ENCODE measurements around the gene ZNF750.
A peak's percentile ranks its signal among the peaks of the same experiment; 100 is the strongest.

ZNF750 gene

DNA sequence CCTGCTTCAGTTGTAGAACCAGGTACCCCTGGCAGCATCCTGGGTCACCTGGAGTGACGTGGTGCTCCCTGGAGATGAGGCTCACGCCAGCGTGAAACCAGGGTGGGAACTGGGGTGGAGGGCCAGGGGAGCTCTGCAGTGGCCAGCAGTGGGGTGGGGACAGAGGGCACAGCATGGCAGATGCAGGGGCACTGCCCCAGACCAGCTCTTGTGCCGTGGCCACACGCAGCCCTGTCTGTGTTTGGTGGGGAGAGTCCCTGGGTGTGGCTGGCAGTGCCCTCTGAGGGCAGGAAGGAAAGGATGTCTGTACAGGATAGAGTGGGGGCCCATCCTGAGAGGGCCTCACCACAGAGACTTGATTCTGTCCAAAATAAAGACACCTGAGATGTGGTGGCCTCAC lies 24.5 kb downstream of the ZNF750 start:
- TF ChIP-seq SIN3A (IDR thresholded peaks at IDR 0.05; ENCODE audit: borderline replicate concordance, insufficient read depth, low read length) (no peak), TAF1 (IDR thresholded peaks at IDR 0.05; ENCODE audit: borderline replicate concordance, insufficient read depth, low read length) (no peak), FOXP2 (optimal IDR thresholded peaks at IDR 0.05; ENCODE audit: borderline replicate concordance, extremely low read depth, extremely low read length, insufficient read depth) (no peak), POLR2AphosphoS5 (IDR thresholded peaks at IDR 0.05; ENCODE audit: low read depth, low read length) (no peak)
- TF ChIP-seq, protein P1, sequence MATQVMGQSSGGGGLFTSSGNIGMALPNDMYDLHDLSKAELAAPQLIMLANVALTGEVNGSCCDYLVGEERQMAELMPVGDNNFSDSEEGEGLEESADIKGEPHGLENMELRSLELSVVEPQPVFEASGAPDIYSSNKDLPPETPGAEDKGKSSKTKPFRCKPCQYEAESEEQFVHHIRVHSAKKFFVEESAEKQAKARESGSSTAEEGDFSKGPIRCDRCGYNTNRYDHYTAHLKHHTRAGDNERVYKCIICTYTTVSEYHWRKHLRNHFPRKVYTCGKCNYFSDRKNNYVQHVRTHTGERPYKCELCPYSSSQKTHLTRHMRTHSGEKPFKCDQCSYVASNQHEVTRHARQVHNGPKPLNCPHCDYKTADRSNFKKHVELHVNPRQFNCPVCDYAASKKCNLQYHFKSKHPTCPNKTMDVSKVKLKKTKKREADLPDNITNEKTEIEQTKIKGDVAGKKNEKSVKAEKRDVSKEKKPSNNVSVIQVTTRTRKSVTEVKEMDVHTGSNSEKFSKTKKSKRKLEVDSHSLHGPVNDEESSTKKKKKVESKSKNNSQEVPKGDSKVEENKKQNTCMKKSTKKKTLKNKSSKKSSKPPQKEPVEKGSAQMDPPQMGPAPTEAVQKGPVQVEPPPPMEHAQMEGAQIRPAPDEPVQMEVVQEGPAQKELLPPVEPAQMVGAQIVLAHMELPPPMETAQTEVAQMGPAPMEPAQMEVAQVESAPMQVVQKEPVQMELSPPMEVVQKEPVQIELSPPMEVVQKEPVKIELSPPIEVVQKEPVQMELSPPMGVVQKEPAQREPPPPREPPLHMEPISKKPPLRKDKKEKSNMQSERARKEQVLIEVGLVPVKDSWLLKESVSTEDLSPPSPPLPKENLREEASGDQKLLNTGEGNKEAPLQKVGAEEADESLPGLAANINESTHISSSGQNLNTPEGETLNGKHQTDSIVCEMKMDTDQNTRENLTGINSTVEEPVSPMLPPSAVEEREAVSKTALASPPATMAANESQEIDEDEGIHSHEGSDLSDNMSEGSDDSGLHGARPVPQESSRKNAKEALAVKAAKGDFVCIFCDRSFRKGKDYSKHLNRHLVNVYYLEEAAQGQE (IDR thresholded peaks at IDR 0.05; ENCODE audit: insufficient read depth in 1 of 2, low read depth in 2 of 2, low read length in 2 of 2), result no peak

DNA sequence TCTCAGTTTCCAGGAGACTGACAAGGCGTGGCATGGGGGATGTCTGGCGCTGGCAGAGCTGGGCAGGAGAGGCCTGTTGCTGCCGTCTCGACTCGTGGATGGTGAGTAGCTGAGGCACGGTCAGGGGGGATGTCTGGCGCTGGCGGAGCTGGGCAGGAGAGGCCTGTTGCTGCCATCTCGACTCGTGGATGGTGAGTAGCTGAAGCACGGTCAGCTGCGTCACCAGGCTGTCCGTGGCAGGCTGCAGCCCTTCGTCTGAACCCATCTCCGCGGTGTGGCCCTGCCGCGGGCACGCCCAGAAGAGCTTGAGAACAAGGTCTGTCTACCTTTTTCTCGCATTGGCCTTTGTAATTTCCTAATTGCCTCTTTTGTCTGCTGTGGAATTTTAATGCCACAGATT lies 25.0 kb downstream of the ZNF750 start:
- TF ChIP-seq, protein P1 (IDR thresholded peaks at IDR 0.05; ENCODE audit: insufficient read depth in 1 of 2, low read depth in 2 of 2, low read length in 2 of 2), result no peak
- no peak for TF ChIP-seq POLR2AphosphoS5 (IDR thresholded peaks at IDR 0.05; ENCODE audit: low read depth, low read length)

DNA sequence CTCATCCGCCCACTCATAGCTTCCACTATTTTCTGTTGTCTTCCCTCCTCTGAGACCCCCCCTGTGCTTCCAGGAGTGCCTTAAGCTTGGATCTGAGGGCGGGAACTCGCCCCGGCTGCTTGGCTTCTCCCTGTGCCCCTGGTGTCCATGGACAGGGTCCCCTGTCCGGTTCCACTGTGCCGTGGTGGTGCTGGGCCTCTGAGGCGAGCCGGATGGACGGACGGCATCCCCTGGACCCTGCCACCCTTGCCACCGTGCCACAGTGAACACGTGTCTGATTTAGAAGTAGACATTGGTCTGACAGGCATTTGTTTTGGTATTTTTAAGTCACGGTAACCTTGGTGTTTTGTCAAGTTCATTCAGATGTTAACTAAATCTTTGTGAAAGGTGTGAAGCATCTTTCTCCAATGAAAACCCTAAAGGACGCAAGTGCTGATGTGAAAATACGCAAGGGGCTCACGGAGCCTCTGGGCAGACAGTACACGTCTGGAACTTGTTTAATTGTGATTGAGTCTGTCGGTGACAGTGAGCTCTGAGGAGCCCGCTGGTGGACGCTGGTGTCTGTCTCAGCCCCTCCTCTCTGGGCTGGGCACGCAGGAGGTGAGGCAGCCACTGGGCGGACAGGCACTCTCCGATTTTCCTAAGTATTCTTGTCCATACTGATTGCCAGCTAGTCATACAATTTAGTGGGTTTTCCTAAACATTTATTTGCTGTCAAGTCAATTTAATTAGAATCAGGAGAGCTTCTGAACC lies 26.3 kb downstream of the ZNF750 start:
- TF ChIP-seq SIN3A (IDR thresholded peaks at IDR 0.05; ENCODE audit: borderline replicate concordance, insufficient read depth, low read length) (no peak), TAF1 (IDR thresholded peaks at IDR 0.05; ENCODE audit: borderline replicate concordance, insufficient read depth, low read length) (no peak), POLR2AphosphoS5 (IDR thresholded peaks at IDR 0.05; ENCODE audit: low read depth, low read length) (no peak), FOXP2 (optimal IDR thresholded peaks at IDR 0.05; ENCODE audit: borderline replicate concordance, extremely low read depth, extremely low read length, insufficient read depth) (no peak)
- TF ChIP-seq, protein P1 (IDR thresholded peaks at IDR 0.05; ENCODE audit: insufficient read depth in 1 of 2, low read depth in 2 of 2, low read length in 2 of 2), result no peak

DNA sequence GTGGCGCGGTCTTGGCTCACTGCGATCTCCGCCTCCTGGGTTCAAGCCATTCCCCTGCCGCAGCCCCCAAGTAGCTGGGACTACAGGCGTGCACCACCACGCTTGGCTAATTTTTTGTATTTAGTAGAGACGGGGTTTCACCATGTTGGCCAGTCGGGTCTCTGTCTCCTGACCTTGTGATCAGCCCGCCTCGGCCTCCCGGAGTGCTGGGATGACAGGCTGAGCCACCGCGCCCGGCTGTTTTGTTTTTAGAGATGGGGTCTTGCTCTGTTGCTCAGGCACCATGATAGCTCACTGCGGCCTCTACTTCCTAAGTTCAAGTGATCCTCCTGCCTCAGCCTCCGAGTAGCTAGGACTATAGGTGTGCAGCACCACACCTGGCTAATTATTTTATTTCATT lies 27.2 kb downstream of the ZNF750 start:
- no peak for TF ChIP-seq TAF1 (IDR thresholded peaks at IDR 0.05; ENCODE audit: borderline replicate concordance, insufficient read depth, low read length)

DNA sequence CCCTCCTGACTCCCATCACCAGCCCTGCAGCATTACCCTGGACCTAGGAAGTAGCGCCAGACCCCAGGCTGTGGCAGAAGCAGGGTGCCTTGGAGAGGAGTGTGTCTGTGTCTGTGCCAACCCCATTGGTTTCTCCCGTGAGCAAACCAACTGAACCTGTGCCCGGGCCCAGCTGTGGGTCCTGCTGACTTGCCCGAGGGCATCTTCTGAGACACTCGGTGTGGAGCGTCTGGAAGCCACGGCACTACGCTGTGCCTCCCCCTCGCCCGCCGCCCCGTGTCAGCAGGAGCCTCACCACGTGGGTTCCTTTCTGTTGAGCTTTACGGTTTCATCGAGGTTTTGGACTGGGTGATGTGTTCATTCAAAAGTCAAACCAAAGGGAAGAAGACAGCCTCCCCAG lies 27.8 kb downstream of the ZNF750 start:
- no peak for TF ChIP-seq TAF1 (IDR thresholded peaks at IDR 0.05; ENCODE audit: borderline replicate concordance, insufficient read depth, low read length)

DNA sequence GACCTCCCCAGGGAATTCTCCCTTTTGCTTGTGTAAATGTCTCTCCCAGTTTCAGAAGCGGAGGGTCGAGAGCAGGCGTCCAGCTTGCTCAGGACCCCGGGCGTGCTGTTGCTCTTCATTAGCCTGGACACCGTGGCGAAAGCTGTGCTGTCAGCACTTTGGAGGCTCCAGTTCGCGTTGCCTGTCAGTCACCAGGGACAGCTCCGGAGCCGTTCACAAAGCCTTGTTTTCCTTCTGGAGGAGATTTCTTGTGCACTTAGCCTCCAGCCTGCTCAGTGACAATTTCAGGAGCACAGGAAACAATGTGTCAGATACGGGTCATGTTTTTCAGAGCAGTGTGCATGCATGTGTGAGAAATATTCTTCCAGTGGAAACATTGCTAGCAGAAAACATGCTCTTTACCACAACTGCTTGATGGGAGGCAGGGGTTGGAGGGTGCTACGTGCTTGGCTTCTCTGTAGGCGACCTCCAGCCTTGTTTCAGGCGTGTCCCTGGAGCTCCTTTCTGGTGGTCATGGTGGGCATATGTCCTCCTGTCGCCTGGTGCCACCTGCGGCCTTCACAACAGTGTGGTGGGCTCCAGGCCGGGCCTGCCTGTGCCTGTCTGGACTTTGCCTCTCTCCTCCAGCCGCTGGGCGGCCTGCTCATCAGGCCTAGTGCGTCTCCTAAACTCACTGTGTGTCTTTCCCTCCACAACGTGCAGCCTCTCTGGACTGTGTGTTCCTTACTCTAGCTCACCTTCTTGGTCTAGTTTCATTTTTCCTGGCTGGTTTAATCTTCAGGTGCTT lies 29.0 kb downstream of the ZNF750 start:
- no peak for TF ChIP-seq POLR2AphosphoS5 (IDR thresholded peaks at IDR 0.05; ENCODE audit: low read depth, low read length)
- TF ChIP-seq, protein P1 (IDR thresholded peaks at IDR 0.05; ENCODE audit: insufficient read depth in 1 of 2, low read depth in 2 of 2, low read length in 2 of 2), result peak in 1 of 2 experiments; percentile 35; a peak in 1 of 4 replicates
- TF ChIP-seq FOXP2 (optimal IDR thresholded peaks at IDR 0.05; ENCODE audit: borderline replicate concordance, extremely low read depth, extremely low read length, insufficient read depth), result no peak
- no peak for TF ChIP-seq SIN3A (IDR thresholded peaks at IDR 0.05; ENCODE audit: borderline replicate concordance, insufficient read depth, low read length)
- no peak for TF ChIP-seq TAF1 (IDR thresholded peaks at IDR 0.05; ENCODE audit: borderline replicate concordance, insufficient read depth, low read length)
